Spinal cord (tissue), 10 donors: ENCODE measurements around the gene ARHGAP10. TPM values are rescaled to one million over a fixed set of nuclear protein-coding genes. Genes with fewer than 3 reads are reported as not detected.
"Not testable (repeated sequence)": the region's sequence is repeated elsewhere in the genome, so short reads cannot be mapped to it uniquely, and the experiment has no call there.

Experiments
- DNase-seq, 6 donors: peaks; one replicate each; pipeline versions ENCODE4 v3.0.0 to v3.0.0-alpha.2; 2013 to 2015; ENCODE audit warnings: low spot score in 6 of 6, low read depth in 4 of 6
- H3K27ac ChIP-seq: one replicate; pipeline ENCODE4 v1.5.1; 2013; ENCODE audit warnings: low read depth, low read length, control low read depth
- H3K27me3 ChIP-seq: one replicate; pipeline ENCODE4 v1.6.1; 2013; ENCODE audit warnings: low read length; ENCODE audit not compliant: control insufficient read depth, insufficient read depth
- H3K36me3 ChIP-seq: one replicate; pipeline ENCODE4 v1.6.1; 2013; ENCODE audit warnings: low read length; ENCODE audit not compliant: control insufficient read depth, insufficient read depth
- H3K4me1 ChIP-seq: one replicate; pipeline ENCODE4 v1.6.1; 2013; ENCODE audit warnings: low read length; ENCODE audit not compliant: control insufficient read depth, insufficient read depth
- H3K4me3 ChIP-seq: one replicate; pipeline ENCODE4 v1.5.1; 2013; ENCODE audit warnings: low read depth, low read length, control low read depth
- H3K9me3 ChIP-seq: one replicate; pipeline ENCODE4 v1.6.1; 2013; ENCODE audit warnings: low read length; ENCODE audit not compliant: control insufficient read depth, insufficient read depth
- WGBS: methylation state at CpG from one replicate; pipeline ENCODE4 v1.1.5; 2013; ENCODE audit warnings: missing lambda C conversion rate; ENCODE audit not compliant: insufficient coverage; 5-methylcytosine and 5-hydroxymethylcytosine counted together
- polyA plus RNA-seq, 2 donors: library from polyadenylated mRNA; unstranded; fragments of 120-200 nt; gene quantifications; one replicate each; pipeline ENCODE4 v1.2.1, GENCODE V29; 2013; ENCODE audit not compliant: insufficient read length in 2 of 2
- total RNA-seq, 2 donors: library from RNA; depleted of rRNA in 1 of 2; stranded (reverse); fragments of 120-200 nt in 1 of 2; fragments of >200 nt in 1 of 2; gene quantifications; one replicate each; pipeline versions ENCODE4 v1.2.3 to v1.2.4, GENCODE V29; 2013 to 2014
- donor health status: healthy.

ARHGAP10 gene
- total and polyA plus RNA-seq, 4 donors, result 6.4 to 27.8 (median 17.4) TPM

DNA sequence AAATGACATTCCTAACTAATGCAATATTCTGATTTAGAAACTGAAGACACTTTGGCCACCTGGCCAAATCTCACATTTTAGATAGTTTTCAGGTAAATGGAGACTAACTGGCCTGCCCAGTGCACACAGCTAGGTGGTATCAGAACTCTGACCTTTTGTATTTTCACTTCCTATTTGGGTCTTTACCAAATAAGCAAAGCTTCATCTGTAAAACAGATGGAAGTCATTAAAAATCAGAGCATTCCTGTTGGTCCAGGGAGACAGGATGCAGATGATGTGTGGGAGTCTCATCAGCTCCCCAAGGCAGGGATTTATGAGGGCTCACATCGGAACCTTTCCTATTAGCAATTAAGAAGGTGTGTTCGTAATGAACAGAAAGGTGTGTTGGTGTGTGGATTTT is 57.7 kb downstream of the ARHGAP10 start:
- H3K4me3 ChIP-seq, result no peak overlapping the region
- no peaks in the 10 kb centered on the region for H3K9me3 ChIP-seq
- peaks cover 2% of the 10 kb centered on the region for H3K4me1 ChIP-seq
- WGBS, result no CpG with 5 or more reads among the region's 2 CpGs
- no peaks in the 10 kb centered on the region for H3K27me3 ChIP-seq
- H3K36me3 ChIP-seq, result no peaks in the 10 kb centered on the region
- no peak overlapping the region for H3K27ac ChIP-seq
- DNase-seq, result no peak

DNA sequence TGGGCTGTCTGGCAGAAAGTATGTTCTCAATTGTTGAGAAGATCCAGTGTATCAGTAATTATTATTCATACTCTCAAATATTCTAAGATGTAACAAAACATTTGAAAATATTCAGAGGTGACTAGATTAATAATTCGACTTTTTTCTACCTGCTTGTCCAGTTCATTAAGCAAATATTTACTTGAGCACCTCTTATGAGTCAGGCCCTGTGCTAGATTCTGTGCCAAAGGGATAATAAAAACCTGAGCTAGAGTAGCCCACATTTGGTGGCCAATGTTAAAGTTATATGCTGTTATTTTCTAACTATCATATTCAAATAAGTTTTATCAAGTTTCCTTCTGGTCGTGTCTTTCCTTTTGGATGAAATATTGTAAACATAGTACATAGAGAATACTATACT is 58.5 kb downstream of the ARHGAP10 start:
- H3K27me3 ChIP-seq, result no peaks in the 10 kb centered on the region
- no peak overlapping the region for H3K27ac ChIP-seq
- no peak for DNase-seq
- no CpG with 5 or more reads among the region's 2 CpGs for WGBS
- peaks cover 2% of the 10 kb centered on the region for H3K4me1 ChIP-seq
- no peak overlapping the region for H3K4me3 ChIP-seq
- H3K9me3 ChIP-seq, result no peaks in the 10 kb centered on the region
- H3K36me3 ChIP-seq, result no peaks in the 10 kb centered on the region

DNA sequence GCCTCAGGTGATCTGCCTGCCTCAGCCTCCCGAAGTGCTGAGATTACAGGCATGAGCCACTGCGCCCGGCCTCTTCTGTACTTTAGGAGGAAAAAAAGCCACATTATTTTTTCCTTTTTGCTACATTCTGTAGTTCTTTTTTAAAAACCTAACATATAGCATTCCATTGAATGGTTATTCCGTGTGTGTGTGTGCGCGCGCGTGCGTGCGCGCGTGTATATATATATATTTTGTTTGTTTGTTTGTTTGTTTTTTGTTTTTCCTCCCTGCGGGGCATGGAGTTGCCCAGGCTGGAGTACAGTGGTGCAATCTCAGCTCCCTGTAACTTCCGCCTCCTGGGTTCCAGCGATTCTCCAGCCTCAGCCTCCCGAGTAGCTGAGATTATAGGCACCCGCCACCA is 59.5 kb downstream of the ARHGAP10 start:
- no peak overlapping the region for H3K27ac ChIP-seq
- no peaks in the 10 kb centered on the region for H3K9me3 ChIP-seq
- H3K27me3 ChIP-seq, result no peaks in the 10 kb centered on the region
- WGBS, result no CpG with 5 or more reads among the region's 17 CpGs
- H3K36me3 ChIP-seq, result no peaks in the 10 kb centered on the region
- DNase-seq, result no peak
- H3K4me1 ChIP-seq, result peaks cover 2% of the 10 kb centered on the region
- no peak overlapping the region for H3K4me3 ChIP-seq

DNA sequence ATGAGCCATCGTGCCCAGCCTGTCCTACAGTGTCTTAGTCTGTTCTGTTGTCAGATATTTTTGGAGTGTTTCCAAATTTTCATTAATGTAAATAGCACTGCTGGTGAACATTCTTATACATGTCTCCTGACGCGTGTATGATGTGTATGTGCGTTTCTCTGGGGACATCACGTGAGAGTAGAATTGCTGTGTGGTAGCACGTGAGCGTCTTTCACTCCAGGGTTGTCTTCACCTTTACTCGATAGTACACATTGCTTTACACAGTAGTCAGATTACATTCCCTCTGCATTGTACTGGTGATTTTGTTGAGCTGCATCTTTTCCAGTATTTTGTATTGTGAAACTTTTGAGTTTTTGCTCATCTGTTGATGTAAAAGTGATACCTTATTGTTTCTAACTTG is 60.0 kb downstream of the ARHGAP10 start:
- WGBS, result no CpG with 5 or more reads among the region's 8 CpGs
- no peak for DNase-seq
- Histone ChIP-seq H3K27me3 (no peaks in the 10 kb centered on the region), H3K4me3 (no peak overlapping the region), H3K36me3 (no peaks in the 10 kb centered on the region), H3K4me1 (peaks cover 2% of the 10 kb centered on the region), H3K27ac (no peak overlapping the region), H3K9me3 (no peaks in the 10 kb centered on the region)

DNA sequence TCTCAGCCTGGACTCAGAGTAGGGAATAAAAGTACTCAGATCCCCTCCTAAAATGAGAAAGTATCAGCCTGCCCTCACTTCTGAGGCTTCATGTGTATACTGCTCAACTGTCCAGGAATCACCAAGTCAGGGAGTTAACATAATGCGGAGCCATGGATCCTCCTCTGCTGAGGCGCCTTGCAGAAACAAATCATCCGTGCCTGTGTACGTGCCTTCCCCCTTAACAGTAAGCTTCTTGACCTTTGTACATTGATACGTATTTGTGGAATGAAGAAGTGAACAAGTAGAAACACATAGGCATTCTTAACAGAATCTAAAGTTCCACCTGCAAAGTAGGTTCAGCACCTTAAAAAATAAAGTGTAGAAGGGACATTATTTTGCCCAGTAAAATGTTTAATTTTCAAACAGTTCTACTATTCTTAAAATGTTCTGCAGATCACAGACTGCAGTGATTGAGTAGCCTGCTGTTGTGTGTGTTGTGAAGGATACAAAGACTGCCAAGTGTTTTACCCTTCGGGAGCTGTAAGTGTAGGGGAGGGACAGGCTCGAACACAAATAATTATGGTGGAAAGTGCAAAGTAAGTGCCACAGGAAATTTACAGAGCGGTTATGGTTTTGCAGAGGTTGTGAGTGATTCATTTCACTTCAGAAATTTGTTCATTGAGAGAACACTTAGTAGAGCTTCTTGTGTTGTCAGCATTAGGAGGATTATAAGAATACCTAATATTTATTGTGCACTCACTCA is 61.9 kb downstream of the ARHGAP10 start:
- Histone ChIP-seq H3K36me3 (no peaks in the 10 kb centered on the region), H3K27me3 (no peaks in the 10 kb centered on the region), H3K27ac (no peak overlapping the region), H3K4me3 (no peak overlapping the region), H3K4me1 (peaks cover 2% of the 10 kb centered on the region), H3K9me3 (no peaks in the 10 kb centered on the region)
- DNase-seq, result no peak
- WGBS, result 43% methylated on average over 3 of the region's 8 CpGs

DNA sequence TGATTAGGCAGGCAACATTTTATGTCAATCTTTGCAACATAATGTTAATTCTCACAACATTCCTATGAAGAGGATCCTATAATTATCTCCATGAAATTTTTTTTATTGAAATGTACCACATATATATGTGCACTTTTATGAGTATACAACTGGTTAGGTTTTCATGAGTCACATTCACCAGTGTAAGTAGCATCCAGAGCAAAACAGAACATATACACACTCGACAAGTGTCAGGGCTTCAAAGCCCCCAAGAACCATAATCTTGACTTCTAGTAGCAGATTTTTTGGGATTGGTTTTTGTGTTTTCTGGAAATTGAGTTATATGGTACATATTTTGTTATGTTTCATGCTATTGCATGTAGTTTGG is 62.4 kb downstream of the ARHGAP10 start:
- Histone ChIP-seq H3K27me3 (no peaks in the 10 kb centered on the region), H3K4me1 (peaks cover 2% of the 10 kb centered on the region), H3K9me3 (no peaks in the 10 kb centered on the region), H3K4me3 (no peak overlapping the region), H3K36me3 (no peaks in the 10 kb centered on the region), H3K27ac (no peak overlapping the region)
- no peak for DNase-seq
- WGBS, result no CpG with 5 or more reads among the region's 1 CpG

DNA sequence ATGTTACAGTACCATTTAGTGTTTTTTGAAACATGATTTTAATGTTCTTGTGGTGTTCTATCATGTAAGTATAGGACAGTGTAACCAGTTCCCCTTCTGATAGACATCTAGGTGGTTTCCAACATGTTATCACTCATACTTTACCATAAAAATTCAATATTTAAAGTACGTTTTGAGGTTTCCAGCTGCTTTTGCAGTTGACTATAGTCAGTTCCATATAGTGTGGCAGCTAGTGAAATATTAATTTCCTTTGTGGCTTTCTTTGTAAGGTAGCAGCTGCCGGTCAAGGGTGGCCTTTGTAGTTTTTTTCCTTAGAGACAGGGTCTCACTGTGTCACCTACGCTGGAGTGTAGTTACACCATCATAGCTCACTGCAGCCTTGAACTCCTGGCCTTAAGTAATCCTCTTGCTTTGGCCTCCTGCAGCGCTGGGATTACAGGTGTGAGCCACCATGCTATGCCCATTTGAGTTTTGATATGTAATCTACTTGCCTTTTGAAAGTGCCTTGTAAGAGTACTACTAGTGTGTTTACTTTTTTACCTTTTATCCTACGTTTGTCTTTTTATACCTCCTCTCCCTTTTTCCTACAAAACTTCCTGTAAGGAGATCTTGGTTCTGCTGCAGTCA is 63.0 kb downstream of the ARHGAP10 start:
- no peak for DNase-seq
- H3K27ac ChIP-seq, result no peak overlapping the region
- no peaks in the 10 kb centered on the region for H3K36me3 ChIP-seq
- H3K9me3 ChIP-seq, result no peaks in the 10 kb centered on the region
- H3K4me1 ChIP-seq, result peaks cover 2% of the 10 kb centered on the region
- H3K4me3 ChIP-seq, result no peak overlapping the region
- no peaks in the 10 kb centered on the region for H3K27me3 ChIP-seq
- WGBS, result 88% methylated on average over 2 of the region's 5 CpGs

DNA sequence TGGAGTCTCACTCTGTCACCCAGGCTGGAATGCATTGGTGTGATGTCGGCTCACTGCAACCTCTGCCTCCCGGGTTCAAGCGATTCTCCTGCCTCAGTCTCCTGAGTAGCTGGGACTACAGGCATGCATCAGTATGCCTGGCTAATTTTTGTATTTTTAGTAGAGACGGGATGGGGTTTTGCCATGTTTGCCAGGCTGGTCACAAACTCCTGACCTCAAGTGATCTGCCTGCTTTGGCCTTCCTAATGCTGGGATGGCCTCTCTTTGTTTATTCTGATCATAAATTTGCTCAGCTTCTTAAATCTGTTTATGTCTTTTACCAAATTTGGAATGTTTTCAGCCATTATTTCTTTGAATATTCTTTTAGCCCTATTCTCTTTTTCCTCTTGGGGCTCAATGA is 67.2 kb downstream of the ARHGAP10 start:
- WGBS, result 89% methylated on average over 4 of the region's 4 CpGs
- not testable (repeated sequence) for H3K27ac ChIP-seq

DNA sequence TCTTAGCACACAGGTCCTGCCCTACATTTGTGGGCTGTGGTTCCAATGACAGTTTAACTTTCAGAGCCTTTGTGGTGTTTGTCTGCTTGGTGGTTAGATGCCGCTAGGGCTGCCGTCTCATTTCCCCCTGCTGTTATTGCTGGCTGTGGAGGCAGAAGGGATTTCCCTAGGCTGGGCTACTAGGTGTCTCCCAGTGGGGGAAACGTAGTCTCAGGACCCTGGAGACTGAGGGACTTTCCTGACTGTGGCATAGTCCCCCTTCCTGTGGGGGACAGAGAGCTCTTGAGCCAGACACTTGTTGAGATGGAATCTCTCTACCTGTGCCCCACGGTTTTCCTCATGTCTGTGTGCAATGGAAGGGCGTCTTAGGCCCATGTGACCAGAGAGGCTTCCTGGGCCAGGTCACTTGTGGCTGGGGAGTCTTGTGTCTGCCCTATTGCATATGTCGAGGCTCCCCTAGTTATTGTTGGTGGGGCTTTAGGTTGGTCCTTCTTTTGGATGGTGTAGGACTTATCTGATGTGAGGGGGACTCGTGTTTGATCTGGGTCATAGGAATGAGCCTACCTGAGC is 68.2 kb downstream of the ARHGAP10 start:
- Histone ChIP-seq H3K9me3 (no peaks in the 10 kb centered on the region), H3K4me1 (no peaks in the 10 kb centered on the region), H3K27ac (no peak overlapping the region), H3K4me3 (no peak overlapping the region), H3K36me3 (no peaks in the 10 kb centered on the region), H3K27me3 (no peaks in the 10 kb centered on the region)
- no peak for DNase-seq
- WGBS, result 90% methylated on average over 6 of the region's 7 CpGs

More for the DNA sequence above, 67.2 kb downstream of the ARHGAP10 start:
- H3K27me3 ChIP-seq, H3K4me3 ChIP-seq, H3K4me1 ChIP-seq, H3K36me3 ChIP-seq, H3K9me3 ChIP-seq, DNase-seq: not testable (repeated sequence)

DNA sequence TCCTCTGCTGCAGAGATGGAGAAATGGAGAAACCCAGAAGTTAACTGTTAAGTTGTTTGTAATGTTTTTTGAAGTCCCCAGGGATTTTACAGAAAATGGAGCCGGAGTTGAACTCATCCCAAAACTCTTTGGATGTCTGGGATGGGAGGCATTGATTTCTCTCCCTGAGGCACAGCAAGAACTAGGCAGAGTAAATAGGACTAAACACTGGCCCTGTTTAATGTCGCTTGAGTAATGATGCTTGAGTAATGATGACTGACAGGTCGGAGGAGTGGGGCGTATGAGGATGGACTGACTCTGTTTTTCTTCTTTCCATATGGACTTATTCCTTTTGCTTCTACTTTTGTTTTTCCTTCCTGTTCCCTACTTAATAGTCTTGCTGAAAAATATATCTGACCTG is 69.9 kb downstream of the ARHGAP10 start:
- peak in 1 of 6 donors; percentile 34 for DNase-seq
- Histone ChIP-seq H3K27me3 (no peaks in the 10 kb centered on the region), H3K4me3 (no peak overlapping the region), H3K9me3 (no peaks in the 10 kb centered on the region), H3K36me3 (no peaks in the 10 kb centered on the region), H3K4me1 (no peaks in the 10 kb centered on the region), H3K27ac (no peak overlapping the region)
- WGBS, result 11% methylated on average over 1 of the region's 4 CpGs
